HepG2 (cell line): ENCODE results near the gene ERF. TPM values are rescaled to one million over a fixed set of nuclear protein-coding genes. Genes with fewer than 3 reads are reported as not detected.

Experiments used
- ASH2L ChIP-seq: fragments of 300-600, 200-600 bp; sonication (generic); IDR thresholded peaks from 2 replicates; pipeline ENCODE4 v1.7.0; 2017; ENCODE audit warnings: low read depth, mild to moderate bottlenecking, moderate library complexity, mixed read lengths, low read length; ENCODE audit not compliant: insufficient read length
- JUN ChIP-seq: sonication (generic); formaldehyde crosslinking; IDR thresholded peaks from 2 replicates; pipeline ENCODE4 v1.4.0; 2020; ENCODE audit warnings: mild to moderate bottlenecking, missing genetic modification reagents
- KMT2A ChIP-seq: sonication (generic); formaldehyde crosslinking; IDR thresholded peaks from 2 replicates; pipeline ENCODE4 v1.4.0; 2020; ENCODE audit warnings: missing genetic modification reagents
- REPIN1 ChIP-seq: sonication (generic); formaldehyde crosslinking; IDR thresholded peaks from 2 replicates; pipeline ENCODE4 v1.8.0; 2022; ENCODE audit warnings: missing genetic modification reagents, low read depth, mild to moderate bottlenecking, borderline replicate concordance
- ZBTB46 ChIP-seq: sonication (generic); formaldehyde crosslinking; IDR thresholded peaks from 2 replicates; pipeline ENCODE4 v1.4.0; 2020; ENCODE audit warnings: mild to moderate bottlenecking, missing genetic modification reagents, borderline replicate concordance
- ZNF263 ChIP-seq: sonication (generic); formaldehyde crosslinking; IDR thresholded peaks from 2 replicates; pipeline ENCODE4 v1.4.0; 2020; ENCODE audit warnings: missing genetic modification reagents
- ZNF609 ChIP-seq: sonication (generic); formaldehyde crosslinking; IDR thresholded peaks from 2 replicates; pipeline ENCODE4 v1.4.0; 2020; ENCODE audit warnings: mild to moderate bottlenecking, missing genetic modification reagents, borderline replicate concordance
- ZNF800 ChIP-seq: sonication (generic); formaldehyde crosslinking; IDR thresholded peaks from 2 replicates; pipeline ENCODE4 v1.4.0; 2020; ENCODE audit warnings: missing genetic modification reagents
- polyA plus RNA-seq, 8 experiments: library from polyadenylated mRNA; depleted of rRNA in 3 of 8; stranded (reverse) in 7 of 8; unstranded in 1 of 8; fragments of >200 nt; fragmentation: Illumina TruSeq in 4 of 8; extraction: Trizol in 4 of 8; gene quantifications; 2 replicates each; pipeline versions ENCODE4 v1.2.1 to v1.2.3, GENCODE V29; 2011 to 2016; ENCODE audit warnings: low read depth in 4 of 8, missing spikeins in 1 of 8, mixed read lengths in 1 of 8; ENCODE audit not compliant: insufficient read depth in 1 of 8
- total RNA-seq, 5 experiments: library from RNA; depleted of rRNA; stranded (reverse); fragments of >200 nt; fragmentation: Illumina TruSeq; extraction: Trizol; gene quantifications; 2 replicates each; pipeline ENCODE4 v1.2.3, GENCODE V29; 2016; ENCODE audit warnings: low read depth in 1 of 5
- TF ChIP-seq, protein P1 (sequence below): sonication (generic); formaldehyde crosslinking; IDR thresholded peaks from 2 replicates; pipeline ENCODE4 v1.9.0; 2021; ENCODE audit warnings: mild to moderate bottlenecking, missing genetic modification reagents
- TF ChIP-seq, protein P2 (sequence below): sonication (generic); formaldehyde crosslinking; IDR thresholded peaks from 2 replicates; pipeline ENCODE4 v1.9.0; 2021; ENCODE audit warnings: missing genetic modification reagents, borderline replicate concordance

ERF gene
- total and polyA plus RNA-seq, 2 of the 13 experiments (the other 11 are each of a cell fraction or from before 2014, with no cell fraction given) = 67.1 to 69.9 TPM

GRCh38 chr19:42279902-42280814 lies 25.2 kb upstream of the ERF start (continued):
- TF ChIP-seq, protein P1, sequence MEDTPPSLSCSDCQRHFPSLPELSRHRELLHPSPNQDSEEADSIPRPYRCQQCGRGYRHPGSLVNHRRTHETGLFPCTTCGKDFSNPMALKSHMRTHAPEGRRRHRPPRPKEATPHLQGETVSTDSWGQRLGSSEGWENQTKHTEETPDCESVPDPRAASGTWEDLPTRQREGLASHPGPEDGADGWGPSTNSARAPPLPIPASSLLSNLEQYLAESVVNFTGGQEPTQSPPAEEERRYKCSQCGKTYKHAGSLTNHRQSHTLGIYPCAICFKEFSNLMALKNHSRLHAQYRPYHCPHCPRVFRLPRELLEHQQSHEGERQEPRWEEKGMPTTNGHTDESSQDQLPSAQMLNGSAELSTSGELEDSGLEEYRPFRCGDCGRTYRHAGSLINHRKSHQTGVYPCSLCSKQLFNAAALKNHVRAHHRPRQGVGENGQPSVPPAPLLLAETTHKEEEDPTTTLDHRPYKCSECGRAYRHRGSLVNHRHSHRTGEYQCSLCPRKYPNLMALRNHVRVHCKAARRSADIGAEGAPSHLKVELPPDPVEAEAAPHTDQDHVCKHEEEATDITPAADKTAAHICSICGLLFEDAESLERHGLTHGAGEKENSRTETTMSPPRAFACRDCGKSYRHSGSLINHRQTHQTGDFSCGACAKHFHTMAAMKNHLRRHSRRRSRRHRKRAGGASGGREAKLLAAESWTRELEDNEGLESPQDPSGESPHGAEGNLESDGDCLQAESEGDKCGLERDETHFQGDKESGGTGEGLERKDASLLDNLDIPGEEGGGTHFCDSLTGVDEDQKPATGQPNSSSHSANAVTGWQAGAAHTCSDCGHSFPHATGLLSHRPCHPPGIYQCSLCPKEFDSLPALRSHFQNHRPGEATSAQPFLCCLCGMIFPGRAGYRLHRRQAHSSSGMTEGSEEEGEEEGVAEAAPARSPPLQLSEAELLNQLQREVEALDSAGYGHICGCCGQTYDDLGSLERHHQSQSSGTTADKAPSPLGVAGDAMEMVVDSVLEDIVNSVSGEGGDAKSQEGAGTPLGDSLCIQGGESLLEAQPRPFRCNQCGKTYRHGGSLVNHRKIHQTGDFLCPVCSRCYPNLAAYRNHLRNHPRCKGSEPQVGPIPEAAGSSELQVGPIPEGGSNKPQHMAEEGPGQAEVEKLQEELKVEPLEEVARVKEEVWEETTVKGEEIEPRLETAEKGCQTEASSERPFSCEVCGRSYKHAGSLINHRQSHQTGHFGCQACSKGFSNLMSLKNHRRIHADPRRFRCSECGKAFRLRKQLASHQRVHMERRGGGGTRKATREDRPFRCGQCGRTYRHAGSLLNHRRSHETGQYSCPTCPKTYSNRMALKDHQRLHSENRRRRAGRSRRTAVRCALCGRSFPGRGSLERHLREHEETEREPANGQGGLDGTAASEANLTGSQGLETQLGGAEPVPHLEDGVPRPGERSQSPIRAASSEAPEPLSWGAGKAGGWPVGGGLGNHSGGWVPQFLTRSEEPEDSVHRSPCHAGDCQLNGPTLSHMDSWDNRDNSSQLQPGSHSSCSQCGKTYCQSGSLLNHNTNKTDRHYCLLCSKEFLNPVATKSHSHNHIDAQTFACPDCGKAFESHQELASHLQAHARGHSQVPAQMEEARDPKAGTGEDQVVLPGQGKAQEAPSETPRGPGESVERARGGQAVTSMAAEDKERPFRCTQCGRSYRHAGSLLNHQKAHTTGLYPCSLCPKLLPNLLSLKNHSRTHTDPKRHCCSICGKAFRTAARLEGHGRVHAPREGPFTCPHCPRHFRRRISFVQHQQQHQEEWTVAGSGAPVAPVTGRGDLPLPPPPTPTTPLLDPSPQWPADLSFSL = no peak
- TF ChIP-seq REPIN1 (CRISPR knock-in tag) (0 out of 2 replicates have a peak, but pooled peaks have one; percentile 39), ASH2L (peak; percentile 43), KMT2A (CRISPR knock-in tag) (no peak), ZNF263 (CRISPR knock-in tag) (no peak), ZNF800 (CRISPR knock-in tag) (0 out of 2 replicates have a peak, but pooled peaks have one; percentile 60), ZNF609 (CRISPR knock-in tag) (no peak), JUN (no peak), ZBTB46 (CRISPR knock-in tag) (no peak)
- TF ChIP-seq, protein P2, sequence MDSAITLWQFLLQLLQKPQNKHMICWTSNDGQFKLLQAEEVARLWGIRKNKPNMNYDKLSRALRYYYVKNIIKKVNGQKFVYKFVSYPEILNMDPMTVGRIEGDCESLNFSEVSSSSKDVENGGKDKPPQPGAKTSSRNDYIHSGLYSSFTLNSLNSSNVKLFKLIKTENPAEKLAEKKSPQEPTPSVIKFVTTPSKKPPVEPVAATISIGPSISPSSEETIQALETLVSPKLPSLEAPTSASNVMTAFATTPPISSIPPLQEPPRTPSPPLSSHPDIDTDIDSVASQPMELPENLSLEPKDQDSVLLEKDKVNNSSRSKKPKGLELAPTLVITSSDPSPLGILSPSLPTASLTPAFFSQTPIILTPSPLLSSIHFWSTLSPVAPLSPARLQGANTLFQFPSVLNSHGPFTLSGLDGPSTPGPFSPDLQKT = no peak
